Brain microvascular endothelial cell (primary cell): ENCODE data around the gene EIF4E.
"Not testable (repeated sequence)": the region's sequence is repeated elsewhere in the genome, so short reads cannot be mapped to it uniquely, and the experiment has no call there.

ENCODE experiments used
- DNase-seq: peaks from one replicate; pipeline ENCODE4 v3.0.0-alpha.2; 2020
- H3K27ac ChIP-seq: fragments of 250-450 bp; sonication (Bioruptor Pico); 2 replicates; pipeline ENCODE4 v1.5.1; 2020; ENCODE audit warnings: mild to moderate bottlenecking, moderate library complexity
- H3K27me3 ChIP-seq: fragments of 250-450 bp; sonication (Bioruptor Pico); replicated peaks from 2 replicates; pipeline ENCODE4 v1.5.1; 2020; ENCODE audit warnings: mild to moderate bottlenecking
- H3K36me3 ChIP-seq: fragments of 250-450 bp; sonication (Bioruptor Pico); replicated peaks from 2 replicates; pipeline ENCODE4 v1.5.1; 2020; ENCODE audit warnings: mild to moderate bottlenecking
- H3K4me3 ChIP-seq: 2 replicates; pipeline ENCODE4 v1.5.1; 2011; ENCODE audit warnings: low read depth, mild to moderate bottlenecking, control low read depth, low read length, moderate library complexity
- in situ Hi-C: cut with HindIII; loops from 2 replicates; pipeline ENCODE4 v1.10.0; 2017; ENCODE audit warnings: low sequenced_read_pairs, low pct_ligation_motif_present
- TF ChIP-seq, protein P1 (sequence below): IDR thresholded peaks from 2 replicates; pipeline ENCODE4 v1.5.1; 2011; ENCODE audit warnings: low read depth, mild to moderate bottlenecking, moderate library complexity, low read length, control low read depth, inconsistent platforms; ENCODE audit errors: missing control alignments

Gene EIF4E

GRCh38 chr4:98838977-98839618, 89.8 kb downstream of the EIF4E start:
- H3K27me3 ChIP-seq = no peaks in the 10 kb centered on the region
- H3K36me3 ChIP-seq = no peaks in the 10 kb centered on the region
- H3K4me3 ChIP-seq = no peak overlapping the region
- TF ChIP-seq, protein P1, sequence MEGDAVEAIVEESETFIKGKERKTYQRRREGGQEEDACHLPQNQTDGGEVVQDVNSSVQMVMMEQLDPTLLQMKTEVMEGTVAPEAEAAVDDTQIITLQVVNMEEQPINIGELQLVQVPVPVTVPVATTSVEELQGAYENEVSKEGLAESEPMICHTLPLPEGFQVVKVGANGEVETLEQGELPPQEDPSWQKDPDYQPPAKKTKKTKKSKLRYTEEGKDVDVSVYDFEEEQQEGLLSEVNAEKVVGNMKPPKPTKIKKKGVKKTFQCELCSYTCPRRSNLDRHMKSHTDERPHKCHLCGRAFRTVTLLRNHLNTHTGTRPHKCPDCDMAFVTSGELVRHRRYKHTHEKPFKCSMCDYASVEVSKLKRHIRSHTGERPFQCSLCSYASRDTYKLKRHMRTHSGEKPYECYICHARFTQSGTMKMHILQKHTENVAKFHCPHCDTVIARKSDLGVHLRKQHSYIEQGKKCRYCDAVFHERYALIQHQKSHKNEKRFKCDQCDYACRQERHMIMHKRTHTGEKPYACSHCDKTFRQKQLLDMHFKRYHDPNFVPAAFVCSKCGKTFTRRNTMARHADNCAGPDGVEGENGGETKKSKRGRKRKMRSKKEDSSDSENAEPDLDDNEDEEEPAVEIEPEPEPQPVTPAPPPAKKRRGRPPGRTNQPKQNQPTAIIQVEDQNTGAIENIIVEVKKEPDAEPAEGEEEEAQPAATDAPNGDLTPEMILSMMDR = peak; percentile 27
- peak; percentile 65 for DNase-seq
- H3K27ac ChIP-seq = no peak overlapping the region
- in situ Hi-C loops = no loop called here

- no peak for DNase-seq
- in situ Hi-C loops = no loop called here
- no peaks in the 10 kb centered on the region for H3K27me3 ChIP-seq
- TF ChIP-seq, protein P1 = no peak
- H3K36me3 ChIP-seq = no peaks in the 10 kb centered on the region
- H3K27ac ChIP-seq = no peak overlapping the region
- no peak overlapping the region for H3K4me3 ChIP-seq
Observed at GRCh38 chr4:98838531-98838930, 90.4 kb downstream of the EIF4E start.

DNA sequence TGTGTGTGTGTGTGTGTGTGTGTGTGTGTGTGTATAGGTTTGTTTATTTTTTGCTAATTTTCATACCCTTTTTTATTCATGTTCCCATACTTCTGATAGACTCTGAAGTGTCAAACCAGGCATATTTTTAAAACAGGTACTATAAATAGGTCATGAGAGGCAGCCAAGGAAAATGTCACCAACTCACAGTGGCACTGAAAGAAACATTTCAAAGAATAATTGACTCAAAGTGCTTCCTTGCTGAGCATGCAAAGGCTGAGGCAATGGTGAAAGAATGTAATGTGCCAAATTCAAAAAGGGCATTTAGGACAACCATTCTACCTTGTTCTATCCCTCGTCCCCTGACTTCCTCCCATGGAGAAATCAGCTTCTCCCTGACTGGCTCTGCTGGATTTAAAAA, 95.5 kb downstream of the EIF4E start:
- Histone ChIP-seq H3K27me3 (no peaks in the 10 kb centered on the region), H3K27ac (no peak overlapping the region), H3K36me3 (no peaks in the 10 kb centered on the region), H3K4me3 (no peak overlapping the region)
- DNase-seq = no peak
- TF ChIP-seq, protein P1 = no peak
- in situ Hi-C loops = no loop called here

- H3K27me3 ChIP-seq, in situ Hi-C loops, DNase-seq, H3K27ac ChIP-seq, H3K36me3 ChIP-seq, H3K4me3 ChIP-seq: not testable (repeated sequence)
Observed at GRCh38 chr4:98831036-98831435, 97.9 kb downstream of the EIF4E start.
